ENCODE measurements around the gene AGBL3.
"Not testable (repeated sequence)": the region's sequence is repeated elsewhere in the genome, so short reads cannot be mapped to it uniquely, and the experiment has no call there.

Gene AGBL3

GRCh38 chr7:134992626-134993179 lies 6.4 kb downstream of the AGBL3 start:
- no peak for DNase-seq
- TF ChIP-seq POLR2A (IDR thresholded peaks at IDR 0.05; ENCODE audit: low read length), result no peak
- no peak for TF ChIP-seq GATA1 (IDR thresholded peaks at IDR 0.05; ENCODE audit: low read depth, low read length)

DNA sequence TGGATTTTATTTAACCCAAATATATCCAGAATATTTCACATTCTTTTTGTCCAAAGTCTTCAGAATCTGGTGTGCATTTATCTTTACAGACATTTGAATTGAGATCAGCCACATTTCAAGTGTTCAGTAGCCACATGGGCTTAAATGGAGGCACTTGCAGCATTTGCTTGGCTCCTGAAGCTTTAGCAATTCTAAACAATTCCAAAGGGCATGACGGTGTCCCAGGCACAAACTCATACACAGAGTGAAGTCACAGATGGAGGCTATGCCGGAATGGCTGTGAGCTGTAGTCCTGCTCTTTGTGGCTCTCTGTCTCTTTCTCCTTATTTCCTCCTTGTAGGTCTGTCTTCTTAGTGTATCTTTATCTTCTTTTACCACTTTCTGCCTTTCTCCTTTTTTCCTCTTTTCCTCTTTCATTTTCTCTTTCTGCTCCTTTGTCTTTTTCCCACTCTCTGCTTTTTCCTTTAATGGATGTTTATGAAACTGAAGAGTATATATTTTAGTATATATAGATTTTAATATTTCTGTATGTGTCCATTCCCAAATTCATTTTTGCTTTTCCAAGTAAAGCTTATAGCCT lies 7.7 kb downstream of the AGBL3 start:
- no peak for TF ChIP-seq POLR2A (IDR thresholded peaks at IDR 0.05; ENCODE audit: low read length)
- TF ChIP-seq GATA1 (IDR thresholded peaks at IDR 0.05; ENCODE audit: low read depth, low read length), result no peak
- no peak for DNase-seq

DNA sequence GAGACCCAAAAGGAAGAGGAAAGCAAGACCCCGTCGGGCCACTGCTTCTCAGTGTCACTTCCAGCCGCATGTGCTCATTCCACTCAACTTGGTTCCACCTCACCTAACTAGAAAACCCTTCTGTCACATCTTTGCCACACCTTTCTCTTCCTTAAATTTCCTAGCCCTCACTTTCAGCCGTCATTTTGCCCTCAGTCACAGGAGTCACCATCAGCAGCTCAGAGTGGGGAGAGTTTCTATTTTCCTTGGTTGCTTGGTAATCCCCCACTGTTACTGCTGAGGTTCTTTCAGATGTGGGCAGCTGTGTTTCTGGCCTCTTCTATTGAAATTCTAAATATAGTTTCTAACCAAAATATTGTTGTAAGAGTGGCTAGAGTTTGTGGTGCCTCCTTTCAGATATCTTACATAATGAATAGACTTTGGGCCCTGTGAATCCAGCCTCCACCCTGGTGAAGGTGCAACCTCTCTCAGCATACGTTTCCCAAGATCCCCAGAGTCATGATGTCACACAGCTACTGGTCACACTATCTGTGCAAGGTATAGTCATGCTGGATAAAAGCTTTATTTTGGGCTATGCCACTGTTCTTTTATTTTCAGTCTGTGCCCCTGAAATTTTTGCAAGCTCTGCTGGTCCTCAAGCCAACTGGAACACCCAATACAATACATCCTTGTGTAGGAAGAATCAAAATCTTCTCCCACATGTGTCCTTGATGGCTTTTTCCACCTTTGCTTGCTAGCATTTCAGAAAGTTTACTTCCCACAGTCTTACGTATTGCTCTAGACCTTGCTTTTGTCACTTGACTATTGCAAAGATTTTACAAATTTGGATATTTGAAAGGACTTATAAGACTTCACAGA lies 9.2 kb downstream of the AGBL3 start:
- TF ChIP-seq POLR2A (IDR thresholded peaks at IDR 0.05; ENCODE audit: low read length), result no peak
- no peak for TF ChIP-seq GATA1 (IDR thresholded peaks at IDR 0.05; ENCODE audit: low read depth, low read length)

DNA sequence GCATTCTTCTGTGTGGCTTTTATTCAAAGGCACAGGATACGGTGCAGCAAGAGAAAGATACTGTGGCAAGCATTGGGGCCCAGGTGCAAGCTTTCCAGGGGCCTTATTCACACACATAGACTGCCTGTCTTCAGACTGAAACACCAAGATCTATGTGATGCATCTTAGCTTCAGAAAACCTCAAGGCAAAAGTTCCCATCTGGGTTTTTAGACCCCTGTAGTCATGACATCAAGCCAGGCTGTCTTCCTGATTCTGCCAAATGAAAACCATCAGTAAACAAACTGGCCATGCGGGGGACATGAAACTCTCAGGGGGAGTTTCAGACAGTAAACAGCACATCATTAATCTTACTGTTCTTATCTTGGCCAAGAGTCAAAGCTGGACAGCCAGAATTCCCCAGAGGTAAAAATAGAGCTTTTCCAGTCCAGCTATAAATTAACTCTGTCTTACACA lies 9.8 kb downstream of the AGBL3 start:
- no peak for TF ChIP-seq GATA1 (IDR thresholded peaks at IDR 0.05; ENCODE audit: low read depth, low read length)
- no peak for TF ChIP-seq POLR2A (IDR thresholded peaks at IDR 0.05; ENCODE audit: low read length)
- no peak for DNase-seq

More for the DNA sequence above, 9.2 kb downstream of the AGBL3 start:
- DNase-seq, result no peak

DNA sequence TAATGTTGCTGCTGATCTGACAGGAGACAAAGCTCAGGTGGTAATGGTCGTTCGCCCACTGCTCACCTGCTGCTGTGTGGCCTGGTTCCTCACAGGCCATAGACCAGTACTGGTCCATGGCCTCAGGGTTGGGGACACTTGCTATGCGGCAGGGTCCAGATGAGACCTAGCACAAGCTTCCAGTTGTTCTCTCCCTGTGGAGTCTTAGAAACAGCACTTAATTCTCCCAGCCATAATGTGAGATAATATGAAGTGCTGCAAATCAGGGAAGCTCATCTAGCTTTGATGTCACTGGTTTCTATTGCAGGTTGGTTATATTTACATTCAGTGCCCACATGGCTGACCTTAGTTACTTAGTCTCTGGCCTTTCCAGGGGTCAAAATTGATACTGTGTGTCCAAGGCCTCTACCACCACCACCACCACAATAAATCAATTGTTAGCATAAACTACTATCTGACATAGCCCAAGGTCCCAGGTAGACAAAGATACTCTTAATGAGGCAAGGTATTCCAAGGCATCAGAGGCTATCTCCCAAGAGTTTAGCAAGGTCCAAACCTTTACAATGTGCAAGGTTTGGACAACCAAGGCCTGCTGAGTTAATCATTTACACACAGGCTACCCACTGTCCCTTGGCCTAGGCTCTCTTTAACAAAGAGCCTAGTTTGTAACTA lies 11.0 kb downstream of the AGBL3 start:
- TF ChIP-seq GATA1 (IDR thresholded peaks at IDR 0.05; ENCODE audit: low read depth, low read length) (no peak), POLR2A (IDR thresholded peaks at IDR 0.05; ENCODE audit: low read length) (no peak)
- DNase-seq, result no peak

GRCh38 chr7:134999136-134999535 lies 12.8 kb downstream of the AGBL3 start:
- TF ChIP-seq GATA1 (IDR thresholded peaks at IDR 0.05; ENCODE audit: low read depth, low read length) (no peak), POLR2A (IDR thresholded peaks at IDR 0.05; ENCODE audit: low read length) (no peak)
- DNase-seq, result no peak

GRCh38 chr7:135001390-135002165 lies 15.3 kb downstream of the AGBL3 start:
- TF ChIP-seq POLR2A (IDR thresholded peaks at IDR 0.05; ENCODE audit: low read length) (no peak), GATA1 (IDR thresholded peaks at IDR 0.05; ENCODE audit: low read depth, low read length) (no peak)
- no peak for DNase-seq

- no peak for TF ChIP-seq POLR2A (IDR thresholded peaks at IDR 0.05; ENCODE audit: low read length)
- no peak for TF ChIP-seq GATA1 (IDR thresholded peaks at IDR 0.05; ENCODE audit: low read depth, low read length)
- DNase-seq, result no peak
Observed at GRCh38 chr7:135012229-135012628, 25.9 kb downstream of the AGBL3 start.

DNA sequence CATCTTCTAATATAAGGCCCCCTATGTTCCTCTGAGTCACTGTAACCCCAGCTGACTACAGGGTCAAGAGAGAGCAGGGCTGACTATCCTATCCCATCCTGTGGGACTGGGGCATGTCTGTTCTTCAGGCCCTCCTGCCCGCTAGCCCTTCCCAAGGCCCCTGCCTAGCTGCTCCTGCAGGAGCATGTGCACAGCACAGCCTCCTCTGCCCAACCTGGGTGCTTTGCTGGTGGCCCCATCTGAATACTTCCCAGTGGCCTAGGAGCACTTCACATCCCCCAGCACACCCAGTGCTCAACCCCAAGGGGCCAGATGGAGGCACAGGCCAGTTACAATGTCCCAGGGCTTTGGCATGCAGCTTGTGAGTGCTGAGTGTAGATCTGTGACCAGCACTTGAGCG lies 37.3 kb downstream of the AGBL3 start:
- TF ChIP-seq GATA1 (IDR thresholded peaks at IDR 0.05; ENCODE audit: low read depth, low read length) (no peak), POLR2A (IDR thresholded peaks at IDR 0.05; ENCODE audit: low read length) (no peak)
- DNase-seq, result no peak

DNA sequence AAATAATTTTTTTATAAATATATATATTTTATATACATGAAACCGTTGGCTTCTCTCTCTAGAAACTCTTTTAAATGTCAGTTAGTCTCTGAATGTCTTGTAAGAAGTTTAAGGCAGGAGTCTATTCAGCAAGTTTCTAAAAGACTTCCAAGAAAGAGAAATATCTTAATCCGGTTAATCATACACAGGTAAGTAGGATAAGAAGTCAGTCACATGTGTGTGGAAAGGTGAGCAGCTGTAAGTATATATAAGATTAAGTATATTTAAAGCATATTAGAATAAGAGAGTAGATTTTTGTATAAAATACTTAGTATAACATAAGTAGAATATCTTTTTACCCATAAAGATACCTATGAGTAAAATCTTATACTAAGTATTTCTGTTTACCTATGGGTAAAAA lies 48.9 kb downstream of the AGBL3 start:
- no peak for TF ChIP-seq GATA1 (IDR thresholded peaks at IDR 0.05; ENCODE audit: low read depth, low read length)
- no peak for TF ChIP-seq POLR2A (IDR thresholded peaks at IDR 0.05; ENCODE audit: low read length)
- no peak for DNase-seq

- DNase-seq, result not testable (repeated sequence)
Observed at GRCh38 chr7:135067017-135067416, 80.7 kb downstream of the AGBL3 start.

DNA sequence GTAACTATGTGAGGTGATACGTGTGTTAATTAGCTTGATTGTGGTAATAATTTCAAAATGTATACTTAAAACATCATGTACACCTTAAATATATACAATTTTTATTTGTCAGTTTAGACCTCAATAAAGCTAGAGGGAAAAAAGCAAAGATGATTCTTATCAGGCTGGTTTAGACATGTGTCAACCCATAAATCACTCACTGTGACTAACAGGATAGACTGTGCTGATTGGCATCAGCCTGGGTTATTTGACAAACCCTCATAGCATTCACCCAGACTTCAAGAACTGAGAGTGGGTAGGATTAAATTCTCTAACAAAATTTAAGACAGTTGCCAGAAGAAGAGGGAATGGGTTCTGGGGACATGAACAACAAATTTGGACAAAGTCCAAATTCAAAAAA lies 87.8 kb downstream of the AGBL3 start:
- DNase-seq, result no peak
- TF ChIP-seq GATA1 (IDR thresholded peaks at IDR 0.05; ENCODE audit: low read depth, low read length), result no peak
- no peak for TF ChIP-seq POLR2A (IDR thresholded peaks at IDR 0.05; ENCODE audit: low read length)

GRCh38 chr7:135074531-135074930 lies 88.2 kb downstream of the AGBL3 start:
- DNase-seq, result no peak
- no peak for TF ChIP-seq GATA1 (IDR thresholded peaks at IDR 0.05; ENCODE audit: low read depth, low read length)

DNA sequence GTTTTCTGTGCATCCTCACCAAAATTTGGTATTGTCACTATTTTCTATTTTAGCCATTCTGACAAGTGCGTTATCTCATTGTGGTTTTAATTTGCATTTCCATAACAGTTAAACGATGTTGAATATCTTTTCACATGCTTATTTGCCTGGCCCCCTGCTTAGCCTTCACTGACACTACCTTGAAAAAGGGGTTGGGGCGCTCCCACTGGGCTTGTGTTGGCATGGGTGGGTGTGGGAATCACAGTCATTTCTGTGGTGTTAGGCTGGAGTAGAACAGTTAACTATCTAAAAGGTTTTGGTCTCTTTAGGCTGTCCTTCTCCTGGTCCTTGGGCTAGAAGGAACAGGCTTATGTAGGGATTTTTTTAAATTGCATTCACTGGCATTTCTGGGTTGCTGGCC lies 89.4 kb downstream of the AGBL3 start:
- no peak for TF ChIP-seq GATA1 (IDR thresholded peaks at IDR 0.05; ENCODE audit: low read depth, low read length)
- no peak for TF ChIP-seq POLR2A (IDR thresholded peaks at IDR 0.05; ENCODE audit: low read length)

More for the DNA sequence above, 89.4 kb downstream of the AGBL3 start:
- no peak for DNase-seq
